NCI-H510A (cell line): Measurements from ENCODE around the gene MFAP5.
"Not testable (repeated sequence)": the region's sequence is repeated elsewhere in the genome, so short reads cannot be mapped to it uniquely, and the experiment has no call there.

Experiments used
- DNase-seq: peaks from one replicate; lab custom pipeline; 2025; lab: John Stamatoyannopoulos, UW

The MFAP5 gene

DNA sequence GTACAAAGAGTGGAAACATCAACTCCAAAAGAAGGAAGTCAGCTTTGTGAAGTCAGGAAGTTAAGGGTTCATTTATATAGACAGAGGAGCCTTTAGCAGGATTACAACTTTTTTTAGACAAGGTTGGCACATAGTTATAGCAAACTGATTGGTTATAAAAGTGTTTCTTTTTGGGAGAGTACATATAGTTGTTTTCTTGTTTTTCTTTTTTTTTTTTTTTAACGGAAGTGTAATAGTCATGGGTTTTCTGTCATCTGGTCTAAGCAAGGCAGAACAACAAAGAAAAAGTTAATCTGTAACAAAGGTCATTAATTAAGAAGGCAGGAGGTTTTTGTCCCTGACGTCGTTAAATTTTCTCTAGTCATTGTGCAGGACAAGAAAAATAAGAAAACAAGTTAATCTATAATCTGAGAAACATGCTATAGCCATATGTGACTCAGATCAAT lies 13.0 kb upstream of the MFAP5 start:
- DNase-seq, result no peak

DNA sequence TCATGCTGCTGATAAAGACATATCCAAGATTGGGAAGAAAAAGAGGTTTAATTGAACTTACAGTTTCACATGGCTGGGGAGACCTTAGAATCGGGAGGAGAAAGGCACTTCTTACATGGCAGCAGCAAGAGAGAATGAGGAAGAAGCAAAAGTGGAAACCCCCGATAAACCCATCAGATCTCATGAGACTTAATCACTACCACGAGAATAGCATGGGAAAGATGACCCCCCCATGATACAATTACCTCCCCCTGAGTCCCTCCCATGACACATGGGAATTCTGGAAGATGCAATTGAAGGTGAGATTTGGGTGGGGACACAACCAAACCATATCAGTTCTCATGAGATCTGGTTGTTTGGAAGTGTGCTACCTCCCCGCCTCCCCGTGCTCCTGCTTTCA lies 9.8 kb upstream of the MFAP5 start:
- DNase-seq, result no peak

DNA sequence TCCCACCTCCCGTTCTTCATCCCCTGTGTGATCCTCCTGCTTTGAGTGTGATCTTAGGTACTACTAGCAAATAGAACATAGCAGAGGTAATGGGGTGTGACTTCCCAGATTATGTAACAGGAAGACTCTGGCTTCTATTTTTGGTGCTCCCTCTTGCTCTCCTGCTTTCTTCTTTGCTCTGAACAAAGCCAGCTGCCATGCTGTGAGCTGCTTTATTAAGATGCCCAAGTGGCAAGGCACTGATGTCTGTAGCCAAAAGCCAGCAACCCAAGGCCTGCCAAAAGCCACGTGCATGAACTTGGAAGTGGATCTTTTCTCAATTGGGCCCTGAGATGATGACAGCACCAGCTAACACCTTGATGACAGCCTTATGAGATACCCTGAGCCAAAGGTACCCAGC lies 5.8 kb upstream of the MFAP5 start:
- no peak for DNase-seq

DNA sequence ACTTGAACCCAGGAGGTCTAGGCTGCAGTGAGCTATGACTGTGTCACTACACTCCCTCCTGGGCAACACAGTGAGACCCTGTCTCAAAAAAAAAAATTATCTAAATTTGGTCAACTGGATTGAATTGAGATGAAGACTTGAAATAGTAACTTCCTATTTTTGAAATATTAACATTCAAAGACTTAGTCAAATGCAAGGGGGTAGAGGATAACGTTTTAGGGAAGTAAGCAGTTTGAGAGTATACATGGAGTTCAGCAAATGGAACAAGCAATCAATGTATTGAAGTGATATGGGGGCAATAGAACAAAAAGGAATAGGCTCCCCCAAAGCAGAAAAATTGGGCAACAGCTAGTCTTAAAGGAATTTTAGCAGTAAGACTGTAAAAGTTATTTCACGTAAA lies 4.6 kb upstream of the MFAP5 start:
- DNase-seq, result no peak

DNA sequence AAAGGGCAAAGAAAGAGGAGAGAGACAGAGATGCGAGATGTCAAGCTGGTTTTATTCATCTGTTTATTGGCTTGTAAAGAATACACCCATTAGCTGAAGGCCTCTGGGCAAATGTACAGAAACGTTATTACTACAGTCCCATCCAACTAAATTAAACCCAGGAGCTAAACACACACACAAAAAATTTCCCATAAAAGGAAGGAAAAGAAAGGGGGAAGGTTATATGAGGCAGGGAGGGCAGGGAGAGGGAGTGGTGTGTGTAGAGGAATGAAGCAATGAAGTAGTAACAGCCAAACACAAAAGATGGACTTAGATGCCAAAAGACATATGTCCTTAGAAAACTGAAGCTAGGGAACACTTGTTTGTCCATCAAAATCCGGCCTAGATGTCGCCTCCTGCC lies 3.1 kb upstream of the MFAP5 start:
- DNase-seq, result no peak

DNA sequence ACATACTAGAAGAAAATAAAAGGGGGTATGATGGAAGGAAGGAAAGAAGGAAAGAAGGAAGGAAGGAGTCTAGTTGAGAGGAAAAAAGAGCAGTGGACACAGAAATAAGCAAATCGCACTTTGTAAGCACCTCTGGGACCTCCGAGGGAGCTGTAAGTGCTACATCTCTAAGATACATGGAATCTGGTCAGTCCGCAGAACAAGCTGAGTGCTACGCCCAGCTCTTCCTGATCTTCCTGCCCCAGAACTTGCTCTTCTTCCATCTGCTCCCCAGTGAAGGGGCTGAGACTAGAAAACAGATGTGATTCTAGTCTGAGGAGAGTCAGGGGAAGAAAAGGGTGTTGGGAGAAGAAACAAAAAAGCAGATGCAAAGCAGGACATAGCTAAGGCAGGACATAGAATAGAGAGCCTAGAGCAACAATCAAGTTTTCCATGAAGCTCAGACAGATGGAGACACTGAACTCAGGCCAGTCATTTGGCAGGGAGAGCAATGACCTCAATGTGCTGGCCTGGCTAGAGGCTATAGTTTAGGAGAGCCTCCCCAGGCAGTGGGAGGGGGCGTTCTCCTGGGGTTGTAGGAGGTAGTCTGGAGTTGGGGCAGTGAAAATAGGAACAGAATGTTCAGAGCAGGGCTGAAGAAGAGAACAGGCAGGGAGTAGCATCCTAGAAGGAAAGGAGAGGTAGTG lies 1.7 kb upstream of the MFAP5 start:
- DNase-seq, result no peak

DNA sequence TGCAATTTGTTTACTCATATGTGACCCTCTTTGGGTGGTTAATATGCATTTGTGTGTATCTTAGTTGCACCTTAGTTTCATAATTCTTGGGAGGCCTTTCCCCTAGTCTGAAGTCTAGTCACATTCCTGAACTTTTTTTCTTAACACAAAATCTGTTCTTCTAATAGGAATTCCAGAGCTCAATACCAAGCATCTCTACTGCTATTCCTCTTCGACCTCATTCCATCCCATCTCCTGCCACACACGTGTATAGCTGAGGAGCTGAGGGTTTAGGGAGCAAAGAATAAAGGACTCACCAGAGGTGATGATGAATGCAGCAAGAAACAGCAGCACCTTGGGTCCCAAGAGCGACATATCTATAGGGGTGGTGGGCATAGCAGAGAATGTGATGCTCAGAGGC lies 875 bp downstream of the MFAP5 start:
- DNase-seq, result no peak

DNA sequence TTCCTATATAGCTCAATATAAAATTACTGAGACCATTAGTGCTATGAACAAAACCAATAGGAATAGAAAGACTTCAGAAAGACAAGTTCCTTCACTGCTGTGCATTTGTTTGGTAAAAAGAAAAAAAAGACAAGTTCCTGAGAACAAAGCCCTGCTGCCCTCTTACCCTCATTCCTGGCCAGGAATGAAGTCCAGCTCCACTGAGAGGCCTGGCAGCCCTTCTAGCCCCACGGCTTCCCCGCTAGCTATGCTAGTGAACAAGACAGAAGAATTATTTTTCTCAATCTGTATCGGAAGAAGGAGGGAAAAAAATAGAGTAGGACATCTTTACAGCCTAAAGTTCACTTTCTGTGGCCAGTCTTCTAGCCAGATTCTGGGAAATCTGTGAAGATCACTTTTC lies 1.6 kb downstream of the MFAP5 start:
- no peak for DNase-seq

DNA sequence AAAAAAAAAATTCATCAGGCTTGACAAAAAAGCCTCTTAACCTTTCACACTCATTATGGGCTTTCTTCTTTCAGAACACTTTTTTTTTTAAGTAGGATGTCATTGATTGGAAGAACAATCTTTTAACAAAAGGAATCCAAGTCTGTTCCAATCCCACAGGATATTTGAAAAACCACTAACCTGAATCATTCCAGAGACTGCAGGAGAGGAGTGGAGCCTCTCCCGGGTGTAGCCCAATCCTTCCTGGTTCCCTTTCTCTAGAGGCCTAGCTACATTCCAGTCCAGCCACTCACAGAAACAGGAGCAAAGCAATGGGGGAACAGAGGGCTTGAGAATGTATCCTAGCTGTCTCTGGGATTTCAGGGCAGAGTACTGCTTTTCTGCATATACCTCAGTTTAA lies 4.3 kb downstream of the MFAP5 start:
- DNase-seq, result no peak

DNA sequence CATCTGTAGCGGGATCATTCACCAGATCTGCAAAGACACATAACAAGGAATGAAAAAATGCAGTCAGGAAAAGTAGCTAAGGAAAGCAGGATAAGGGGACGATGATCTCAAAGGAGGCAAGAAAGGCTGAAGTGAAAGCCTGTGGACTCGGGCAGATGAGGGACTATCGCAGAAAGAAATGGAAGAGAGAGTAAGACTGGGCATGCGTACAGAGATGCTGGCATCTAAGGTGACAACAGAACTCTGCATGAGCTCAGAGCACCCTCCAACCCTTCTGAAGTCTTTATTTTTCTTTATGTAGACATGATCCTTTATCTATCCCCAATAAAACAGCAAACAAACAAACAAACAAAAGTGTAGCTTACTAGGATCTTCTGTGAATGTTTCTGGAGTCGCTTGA lies 7.2 kb downstream of the MFAP5 start:
- DNase-seq, result no peak

DNA sequence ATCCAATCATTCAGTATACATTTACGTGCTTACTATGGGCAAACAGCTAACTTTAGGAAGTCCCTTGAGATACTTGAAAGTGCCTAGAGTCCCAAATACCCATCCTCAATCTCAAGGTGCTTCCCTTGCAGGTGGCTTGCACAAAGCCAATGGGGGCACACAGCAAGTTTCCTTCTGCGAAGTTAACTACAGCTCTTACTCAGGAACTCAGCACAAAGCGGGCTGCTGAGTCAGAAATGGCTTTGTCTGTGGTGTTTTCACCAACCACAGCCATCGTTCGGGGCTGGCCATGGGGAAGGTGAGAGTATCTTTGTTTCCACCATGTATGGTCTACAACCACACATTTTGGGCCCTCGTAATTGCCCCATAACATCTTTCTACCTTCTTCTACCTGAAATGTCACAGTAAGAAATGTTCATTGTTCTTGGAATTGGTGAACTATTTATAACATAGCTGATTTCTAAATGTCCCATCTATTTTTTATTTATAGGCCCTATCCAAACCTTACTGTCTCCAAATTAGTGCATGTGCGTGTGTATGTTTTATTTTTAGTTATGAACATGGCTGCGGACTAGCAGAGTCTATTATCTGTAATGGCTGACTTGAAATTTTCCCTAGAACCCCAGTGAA lies 13.9 kb downstream of the MFAP5 start:
- no peak for DNase-seq

DNA sequence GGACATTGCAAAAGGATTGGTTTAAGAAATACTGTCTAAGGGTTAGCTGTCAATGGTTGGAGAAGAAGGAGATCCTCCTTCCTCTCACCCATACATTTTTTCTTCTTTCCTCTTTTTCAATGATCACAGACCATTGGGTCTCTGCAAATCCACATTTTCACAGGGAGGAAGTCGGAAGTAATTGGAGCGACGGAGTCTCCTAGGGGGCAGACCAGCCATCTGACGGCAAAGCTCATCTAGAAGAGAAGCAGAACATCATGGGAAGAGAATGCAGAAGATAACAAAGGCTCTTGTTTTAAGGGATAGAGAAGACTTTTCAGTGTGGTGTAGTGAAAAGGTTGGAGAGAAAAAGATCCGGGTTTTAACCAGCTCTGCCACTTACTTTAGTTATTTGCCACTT lies 14.7 kb downstream of the MFAP5 start:
- DNase-seq, result no peak

DNA sequence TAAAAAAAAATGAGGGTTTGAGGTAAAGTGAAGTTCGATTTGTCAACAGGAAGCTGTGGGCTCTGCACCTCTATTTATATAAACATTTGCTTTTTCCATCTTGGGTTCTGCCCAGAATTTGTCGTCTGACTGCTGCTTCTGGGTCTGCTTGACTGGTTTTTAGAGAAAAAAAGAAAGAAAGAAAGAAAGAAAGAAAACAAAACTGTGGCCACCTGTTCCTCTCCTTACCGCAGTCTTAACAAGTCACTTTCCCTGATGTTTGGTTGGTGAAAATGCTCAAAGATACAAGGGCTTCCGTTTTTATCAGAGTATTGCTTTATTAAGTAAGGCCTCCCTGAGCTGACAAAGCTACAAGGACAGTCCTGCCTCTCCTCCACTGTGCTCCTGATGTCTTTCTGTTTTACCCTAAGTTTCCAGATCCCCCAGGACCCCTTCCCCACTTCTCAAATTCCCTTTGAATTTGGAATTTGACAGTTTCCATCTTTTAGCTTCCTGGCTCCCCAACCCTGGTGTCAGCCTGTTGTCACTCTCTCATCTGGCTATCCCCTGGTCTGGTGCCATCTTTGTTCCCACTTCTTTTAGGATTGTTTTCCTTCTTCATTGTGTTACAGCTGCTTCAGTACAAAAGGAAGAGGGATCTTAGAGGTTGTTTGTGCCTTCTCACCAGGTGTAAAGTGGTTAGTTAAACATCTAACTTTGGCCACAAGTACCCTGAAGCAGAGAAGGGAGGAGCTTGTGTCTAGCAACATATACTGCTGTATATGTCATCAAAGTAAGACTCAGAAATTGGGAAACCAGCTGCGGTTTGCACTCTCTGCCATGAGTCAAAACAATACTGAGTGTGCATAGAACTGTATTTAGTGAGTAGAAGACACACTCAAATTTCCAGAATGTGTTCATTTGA lies 18.0 kb downstream of the MFAP5 start:
- no peak for DNase-seq

DNA sequence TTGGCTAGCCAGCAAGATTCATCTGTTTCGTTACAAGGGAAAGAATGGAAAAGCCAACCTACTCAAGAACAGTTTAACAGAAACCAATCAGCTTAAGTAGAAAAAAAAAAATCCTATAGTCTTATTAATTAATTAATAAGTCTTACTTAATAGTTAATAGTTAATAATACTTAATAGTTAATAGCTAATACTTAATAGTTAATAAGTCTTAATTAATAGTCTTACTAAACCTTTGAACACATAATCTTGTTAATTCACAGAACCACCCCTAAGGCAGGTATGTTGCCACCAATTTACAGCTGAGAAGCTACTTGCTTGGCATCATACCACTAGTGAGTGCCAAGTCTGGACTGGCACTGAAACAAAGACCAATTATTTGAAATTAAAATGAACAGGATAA lies 19.9 kb downstream of the MFAP5 start:
- DNase-seq, result no peak

DNA sequence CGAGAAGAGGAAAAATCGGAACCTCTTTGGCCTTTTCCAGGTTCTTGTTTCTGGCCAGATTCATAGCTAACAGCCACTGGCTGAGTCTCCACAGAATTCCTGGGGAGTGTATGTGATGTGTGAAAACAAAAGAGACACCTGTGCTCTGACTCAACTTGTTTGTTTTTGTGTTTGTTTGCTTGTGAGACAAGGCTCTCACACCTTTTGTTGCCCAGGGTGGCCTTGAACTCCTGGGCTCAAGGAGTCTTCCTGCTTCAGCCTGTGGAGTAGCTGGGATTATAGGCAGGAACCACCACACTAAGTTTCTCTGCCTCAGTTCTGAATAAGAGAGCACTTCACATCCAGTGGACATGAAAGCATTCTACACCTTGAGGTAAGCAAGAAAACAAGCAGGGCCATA lies 22.7 kb downstream of the MFAP5 start:
- DNase-seq, result no peak

DNA sequence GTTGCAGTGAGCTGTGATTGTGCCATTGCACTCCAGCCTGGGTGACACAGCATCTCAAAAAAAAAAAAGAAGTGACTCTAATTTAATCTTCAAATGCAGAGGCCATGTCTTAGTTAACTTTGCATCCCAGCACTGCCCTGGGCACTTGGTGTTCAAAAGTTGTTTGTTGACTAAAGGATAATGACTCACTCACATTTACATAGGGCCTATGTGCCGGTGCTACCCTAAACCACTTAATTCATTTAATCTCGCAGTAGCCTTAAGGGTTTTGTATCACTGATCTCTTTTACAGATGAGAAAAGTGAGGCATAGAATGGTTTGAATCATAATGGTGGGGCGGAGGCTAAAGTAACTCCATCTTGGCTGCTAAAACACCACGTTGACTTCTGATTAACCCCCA lies 23.7 kb downstream of the MFAP5 start:
- DNase-seq, result no peak

DNA sequence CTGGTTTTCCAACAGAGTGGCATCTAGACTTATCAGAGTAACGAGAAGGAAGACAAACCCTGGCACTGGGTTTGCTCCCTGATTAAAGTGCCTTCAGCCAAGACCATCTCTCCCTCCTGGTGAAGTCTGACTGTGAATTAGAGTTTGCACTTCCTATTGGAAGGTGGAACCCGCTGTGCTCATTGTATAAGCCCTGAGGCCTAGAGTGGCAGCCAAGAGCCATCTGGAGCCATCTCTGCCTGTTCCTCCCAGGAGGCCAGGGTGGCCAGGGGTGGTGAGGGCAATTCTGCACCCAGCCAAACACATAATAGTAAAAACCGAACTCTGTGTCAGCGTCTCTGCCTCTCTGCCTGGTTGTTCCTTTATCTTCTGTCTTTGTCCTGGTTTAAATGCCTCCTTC lies 25.0 kb downstream of the MFAP5 start:
- no peak for DNase-seq

DNA sequence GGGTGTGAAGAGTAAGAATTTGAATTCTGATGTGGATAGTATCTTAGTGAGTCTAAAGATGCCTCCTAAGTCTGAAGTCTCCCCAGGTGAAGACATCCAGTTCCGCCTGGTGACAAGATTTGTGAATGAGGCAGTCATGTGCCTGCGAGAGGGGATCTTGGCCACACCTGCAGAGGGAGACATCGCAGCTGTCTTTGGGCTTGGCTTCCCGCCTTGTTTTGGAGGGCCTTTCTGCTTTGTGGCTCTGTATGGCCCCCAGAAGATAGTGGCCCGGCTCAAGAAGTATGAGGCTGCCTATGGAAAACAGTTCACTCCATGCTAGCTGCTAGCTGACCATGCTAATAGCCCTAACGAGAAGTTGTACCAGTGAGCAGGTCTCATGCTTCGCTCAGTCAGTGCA lies 25.4 kb downstream of the MFAP5 start:
- no peak for DNase-seq

DNA sequence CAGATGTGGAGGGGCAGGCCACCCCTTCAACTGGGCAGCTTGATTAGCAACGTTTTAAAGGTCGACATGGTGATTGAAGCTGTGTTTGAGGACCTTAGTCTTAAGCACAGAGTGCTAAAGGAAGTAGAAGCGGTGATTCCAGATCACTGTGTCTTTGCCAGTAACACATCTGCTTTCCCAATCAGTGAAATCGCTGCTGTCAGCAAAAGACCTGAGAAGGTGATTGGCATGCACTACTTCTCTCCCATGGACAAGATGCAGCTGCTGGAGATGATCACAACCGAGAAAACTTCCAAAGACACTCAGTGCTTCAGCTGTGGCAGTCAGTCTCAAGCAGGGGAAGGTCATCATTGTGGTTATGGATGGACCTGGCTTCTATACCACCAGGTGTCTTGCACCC lies 26.0 kb downstream of the MFAP5 start:
- DNase-seq, result no peak

DNA sequence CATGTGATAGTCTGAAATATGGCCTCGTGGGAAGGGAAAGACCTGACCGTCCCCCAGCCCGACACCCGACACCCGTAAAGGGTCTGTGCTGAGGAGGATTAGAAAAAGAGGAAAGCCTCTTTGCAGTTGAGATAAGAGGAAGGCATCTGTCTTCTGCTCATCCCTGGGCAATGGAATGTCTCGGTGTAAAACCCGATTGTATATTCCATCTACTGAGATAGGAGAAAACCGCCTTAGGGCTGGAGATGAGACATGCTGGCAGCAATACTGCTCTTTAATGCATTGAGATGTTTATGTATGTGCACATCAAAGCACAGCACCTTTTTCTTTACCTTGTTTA lies 26.6 kb downstream of the MFAP5 start:
- not testable (repeated sequence) for DNase-seq

DNA sequence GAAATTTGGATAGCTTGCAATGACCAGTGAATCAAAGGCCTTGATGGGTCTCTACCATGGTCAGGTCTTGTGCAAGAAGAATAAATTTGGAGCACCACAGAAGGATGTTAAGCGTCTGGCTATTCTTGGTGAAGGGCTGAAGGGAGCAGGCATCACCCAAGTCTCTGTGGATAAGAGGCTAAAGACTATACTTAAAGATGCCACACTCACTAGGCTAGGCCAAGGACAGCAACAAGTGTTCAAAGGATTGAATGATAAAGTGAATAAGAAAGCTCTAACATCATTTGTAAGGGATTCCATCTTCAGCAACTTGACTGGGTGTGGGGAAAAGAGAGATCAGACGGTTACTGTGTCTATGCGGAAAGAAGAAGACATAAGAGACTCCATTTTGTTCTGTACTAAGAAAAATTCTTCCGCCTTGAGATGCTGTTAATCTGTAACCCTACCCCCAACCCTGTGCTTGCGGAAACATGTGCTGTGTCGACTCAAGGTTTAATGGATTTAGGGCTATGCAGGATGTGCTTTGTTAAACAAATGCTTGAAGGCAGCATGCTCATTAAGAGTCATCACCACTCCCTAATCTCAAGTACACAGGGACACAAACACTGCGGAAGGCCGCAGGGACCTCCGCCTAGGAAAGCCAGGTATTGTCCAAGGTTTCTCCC lies 27.2 kb downstream of the MFAP5 start:
- DNase-seq, result not testable (repeated sequence)

DNA sequence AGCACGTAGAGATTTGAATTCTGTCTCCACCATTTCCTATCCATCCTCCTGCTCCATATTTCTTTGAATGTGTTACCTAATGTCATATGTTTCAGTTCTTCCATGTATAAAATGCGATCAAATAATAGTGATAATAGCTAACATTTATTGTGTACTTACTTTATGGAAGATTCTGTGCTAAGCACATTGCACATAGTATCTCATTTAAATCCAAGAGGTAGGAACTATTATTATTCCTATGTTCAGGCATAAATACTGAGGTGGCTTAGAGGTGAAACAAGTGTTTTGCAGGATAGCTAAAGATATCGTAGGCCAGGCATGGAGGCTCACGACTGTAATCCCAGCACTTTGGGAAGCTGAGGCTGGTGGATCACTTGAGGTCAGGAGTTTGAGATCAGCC lies 32.5 kb downstream of the MFAP5 start:
- DNase-seq, result no peak
